H1 (cell line): Measurements from ENCODE around the gene ZNF581. TPM values are rescaled to one million over a fixed set of nuclear protein-coding genes. Genes with fewer than 3 reads are reported as not detected.

Experiments
- CTCF ChIA-PET: fragments of 300-600 bp; sonication (Branson Sonifier 250); formaldehyde crosslinking; loops from one replicate; lab custom pipeline; 2021; ENCODE audit not compliant: partially characterized antibody; lab: Charles Lee
- POLR2A ChIA-PET: fragments of 300-600 bp; sonication (Branson Sonifier 250); formaldehyde crosslinking; loops from one replicate; lab custom pipeline; 2021; ENCODE audit warnings: inconsistent platforms; ENCODE audit not compliant: partially characterized antibody; lab: Charles Lee
- DNase-seq, 2 experiments: peaks; one replicate each; pipeline versions ENCODE4 v3.0.0 to v3.0.0-alpha.2; 2010 to 2022; ENCODE audit warnings: low spot score in 2 of 2, low read depth in 1 of 2, mixed read lengths in 1 of 2
- FAIRE-seq: peaks from 2 replicates; lab custom pipeline; 2011; peaks lifted over from hg19 to GRCh38; lab: Jason Lieb, UNC
- H2AFZ ChIP-seq: 2 replicates; pipeline ENCODE4 v1.8.1; 2012; ENCODE audit warnings: low read length, inconsistent platforms
- H2AK5ac ChIP-seq: 2 replicates; pipeline ENCODE4 v1.6.1; 2013; ENCODE audit warnings: low read depth, low read length
- H2BK120ac ChIP-seq: replicated peaks from 2 replicates; pipeline ENCODE3; 2013; ENCODE audit warnings: low read depth, low read length, inconsistent platforms
- H2BK12ac ChIP-seq: 2 replicates; pipeline ENCODE4 v1.6.1; 2013; ENCODE audit warnings: low read depth, low read length
- H2BK15ac ChIP-seq: 2 replicates; pipeline ENCODE4 v1.6.1; 2013; ENCODE audit warnings: low read length
- H2BK20ac ChIP-seq: 2 replicates; pipeline ENCODE4 v1.6.1; 2013; ENCODE audit warnings: low read length
- H2BK5ac ChIP-seq: 2 replicates; pipeline ENCODE4 v1.6.1; 2013; ENCODE audit warnings: low read depth, low read length
- H3K14ac ChIP-seq: 2 replicates; pipeline ENCODE4 v1.6.1; 2013; ENCODE audit warnings: inconsistent platforms; ENCODE audit not compliant: insufficient read length
- H3K18ac ChIP-seq: 2 replicates; pipeline ENCODE4 v1.6.1; 2013; ENCODE audit warnings: low read length; ENCODE audit errors: extremely low read depth
- H3K23ac ChIP-seq: 2 replicates; pipeline ENCODE4 v1.6.1; 2013; ENCODE audit warnings: inconsistent platforms; ENCODE audit not compliant: insufficient read length
- H3K23me2 ChIP-seq: 2 replicates; pipeline ENCODE4 v1.6.1; 2013; ENCODE audit warnings: low read depth, low read length
- H3K27ac ChIP-seq: 2 replicates; pipeline ENCODE4 v1.6.1; 2011; ENCODE audit warnings: low read depth, low read length, inconsistent platforms
- H3K27me3 ChIP-seq, 4 experiments: replicated peaks in 1 of 4; 1 replicate in 1 of 4; 2 replicates in 3 of 4; pipeline versions ENCODE4 v1.6.1 to v1.8.1; 2011 to 2013; ENCODE audit warnings: low read length in 3 of 4, mild to moderate bottlenecking in 3 of 4, inconsistent platforms in 2 of 4, mixed read lengths in 2 of 4, moderate library complexity in 1 of 4; ENCODE audit not compliant: control insufficient read depth in 3 of 4, insufficient read depth in 3 of 4; ENCODE audit errors: extremely low read depth in 1 of 4
- H3K36me3 ChIP-seq, 4 experiments: 2 replicates each; pipeline versions ENCODE4 v1.6.1 to v1.8.1; 2011 to 2013; ENCODE audit warnings: mild to moderate bottlenecking in 4 of 4, low read length in 3 of 4, moderate library complexity in 2 of 4, control low read depth in 1 of 4, inconsistent platforms in 1 of 4; ENCODE audit not compliant: insufficient read depth in 4 of 4, control insufficient read depth in 2 of 4
- H3K4ac ChIP-seq: replicated peaks from 2 replicates; pipeline ENCODE3; 2013; ENCODE audit warnings: low read length, low read depth, mixed read lengths, inconsistent platforms; ENCODE audit not compliant: insufficient read length
- H3K4me1 ChIP-seq, 4 experiments: replicated peaks in 1 of 4; 1 replicate in 1 of 4; 2 replicates in 3 of 4; pipeline versions ENCODE4 v1.6.1 to v1.8.1; 2011 to 2013; ENCODE audit warnings: low read length in 3 of 4, inconsistent platforms in 2 of 4, mixed read lengths in 1 of 4; ENCODE audit not compliant: insufficient read depth in 4 of 4, control insufficient read depth in 3 of 4
- H3K4me2 ChIP-seq, 2 experiments: 2 replicates each; pipeline versions ENCODE4 v1.6.1 to v1.8.1; 2011 to 2013; ENCODE audit warnings: low read depth in 2 of 2, low read length in 2 of 2, control low read depth in 1 of 2, inconsistent platforms in 1 of 2, mild to moderate bottlenecking in 1 of 2; ENCODE audit not compliant: insufficient read depth in 1 of 2
- H3K4me3 ChIP-seq, 4 experiments: fragments of 200-600, 300-600 bp in 1 of 4; sonication (generic), shearing (Covaris generic), sonication (Bioruptor Twin) in 1 of 4; 2 replicates each; pipeline versions ENCODE4 v1.5.1 to v1.8.1; 2011 to 2016; ENCODE audit warnings: low read length in 4 of 4, low read depth in 3 of 4, control low read depth in 2 of 4, inconsistent platforms in 2 of 4, mild to moderate bottlenecking in 2 of 4, mixed read lengths in 1 of 4, moderate library complexity in 1 of 4; ENCODE audit not compliant: insufficient read depth in 2 of 4; ENCODE audit errors: extremely low read depth in 1 of 4
- H3K56ac ChIP-seq: replicated peaks from 2 replicates; pipeline ENCODE3; 2013; ENCODE audit warnings: low read depth, mild to moderate bottlenecking, mixed read lengths, low read length, inconsistent platforms; ENCODE audit not compliant: insufficient read length
- H3K79me1 ChIP-seq: 2 replicates; pipeline ENCODE4 v1.6.1; 2013; ENCODE audit warnings: low read depth, low read length, control low read depth
- H3K79me2 ChIP-seq, 2 experiments: 2 replicates each; pipeline versions ENCODE4 v1.6.1 to v1.8.1; 2012 to 2013; ENCODE audit warnings: low read length in 2 of 2, mild to moderate bottlenecking in 2 of 2, inconsistent platforms in 1 of 2; ENCODE audit not compliant: insufficient read depth in 2 of 2, control insufficient read depth in 1 of 2
- H3K9ac ChIP-seq, 4 experiments: replicated peaks in 1 of 4; 1 replicate in 1 of 4; 2 replicates in 3 of 4; pipeline versions ENCODE4 v1.6.1 to v1.8.1; 2011 to 2013; ENCODE audit warnings: low read depth in 3 of 4, low read length in 3 of 4, control low read depth in 2 of 4, mild to moderate bottlenecking in 2 of 4, moderate library complexity in 2 of 4, inconsistent platforms in 1 of 4; ENCODE audit errors: extremely low read depth in 1 of 4
- H3K9me3 ChIP-seq, 2 experiments: 2 replicates each; pipeline versions ENCODE4 v1.6.1 to v1.8.1; 2012 to 2013; ENCODE audit warnings: mild to moderate bottlenecking in 2 of 2, moderate library complexity in 2 of 2, control low read depth in 1 of 2, inconsistent platforms in 1 of 2, low read depth in 1 of 2, low read length in 1 of 2, mixed read lengths in 1 of 2; ENCODE audit not compliant: insufficient read depth in 2 of 2
- H4K20me1 ChIP-seq, 2 experiments: replicated peaks in 1 of 2; 2 replicates each; pipeline versions ENCODE3 to v1.8.1; 2011 to 2013; ENCODE audit warnings: inconsistent platforms in 2 of 2, low read length in 2 of 2, mild to moderate bottlenecking in 1 of 2; ENCODE audit not compliant: insufficient read depth in 2 of 2, control insufficient read depth in 1 of 2
- H4K5ac ChIP-seq: 2 replicates; pipeline ENCODE4 v1.6.1; 2013; ENCODE audit warnings: low read length, low read depth, mixed read lengths, inconsistent platforms; ENCODE audit not compliant: insufficient read length
- H4K8ac ChIP-seq: 2 replicates; pipeline ENCODE4 v1.8.0; 2013; ENCODE audit warnings: mild to moderate bottlenecking, moderate library complexity, low read length, inconsistent platforms; ENCODE audit not compliant: insufficient read depth; ENCODE audit errors: extremely low read depth
- H4K91ac ChIP-seq: replicated peaks from 2 replicates; pipeline ENCODE3; 2013; ENCODE audit warnings: low read length, mixed read lengths, inconsistent platforms; ENCODE audit not compliant: insufficient read length
- CHD2 ChIP-seq: IDR thresholded peaks from 2 replicates; pipeline ENCODE4 v1.6.1; 2012; ENCODE audit warnings: low read length, improper control_type of control experiment
- CTCF ChIP-seq, 3 experiments: IDR thresholded peaks; 1 replicate in 2 of 3; 2 replicates in 1 of 3; pipeline versions ENCODE4 v1.5.1 to v1.6.1; 2011; ENCODE audit warnings: low read length in 3 of 3, mild to moderate bottlenecking in 3 of 3, inconsistent platforms in 2 of 3, low read depth in 1 of 3, moderate library complexity in 1 of 3; ENCODE audit not compliant: insufficient read depth in 1 of 3; ENCODE audit errors: control extremely low read depth in 1 of 3
- NRF1 ChIP-seq: IDR thresholded peaks from 2 replicates; pipeline ENCODE4 v1.6.1; 2011; ENCODE audit warnings: mild to moderate bottlenecking, low read depth, low read length, improper control_type of control experiment
- SIN3A ChIP-seq, 2 experiments: IDR thresholded peaks in 1 of 2; conservative IDR thresholded peaks in 1 of 2; 2 replicates each; pipeline ENCODE4 v1.6.1; 2011 to 2012; ENCODE audit warnings: low read length in 2 of 2, improper control_type of control experiment in 1 of 2, low read depth in 1 of 2, mild to moderate bottlenecking in 1 of 2
- SP1 ChIP-seq: IDR thresholded peaks from 2 replicates; pipeline ENCODE4 v1.6.1; 2011; ENCODE audit warnings: low read depth, low read length
- SRF ChIP-seq: IDR thresholded peaks from 2 replicates; pipeline ENCODE4 v1.6.1; 2011; ENCODE audit warnings: mild to moderate bottlenecking, low read depth, low read length, moderate library complexity
- WGBS, 2 experiments: shearing (Covaris generic) in 1 of 2; methylation state at CpG; one replicate each; pipeline versions ENCODE4 v1.1.6 to v1.1.7; 2013 to 2015; ENCODE audit warnings: low lambda C conversion rate in 2 of 2, mixed read lengths in 2 of 2, inconsistent platforms in 1 of 2, low coverage in 1 of 2, missing lambda C conversion rate in 1 of 2; ENCODE audit not compliant: insufficient replicate concordance in 2 of 2, insufficient coverage in 1 of 2, insufficient read length in 1 of 2; ENCODE audit errors: extremely low coverage in 1 of 2, missing lambda C conversion rate in 1 of 2; 5-methylcytosine and 5-hydroxymethylcytosine counted together
- polyA plus RNA-seq, 7 experiments: library from polyadenylated mRNA; depleted of rRNA in 3 of 7; stranded (reverse) in 5 of 7; unstranded in 2 of 7; fragments of >200 nt in 5 of 7; fragments of 200-250 nt in 2 of 7; gene quantifications; 1 replicate in 5 of 7; 2 replicates in 1 of 7; 4 replicates in 1 of 7; pipeline versions ENCODE4 v1.2.1 to v1.2.3, GENCODE V29; 2011 to 2013; ENCODE audit warnings: missing spikeins in 2 of 7, mixed read lengths in 2 of 7
- total RNA-seq: library from RNA; stranded (reverse); fragmentation: NEBNext Ultra II Directional; extraction: Animal tissue kit (Norgen Biotek cat#: 25700); gene quantifications from 2 replicates; pipeline ENCODE4 v1.2.1, GENCODE V29; 2021

Gene ZNF581
- total and polyA plus RNA-seq, 2 of the 8 experiments (the other 6 are each of a cell fraction or from before 2014, with no cell fraction given), result 73.0 to 76.1 TPM

- Histone ChIP-seq H2BK12ac (no peak overlapping the region), H3K23me2 (peaks cover 5% of the 10 kb centered on the region; the same call in 1 of the 2 replicates), H2BK15ac (no peak overlapping the region), H2AFZ (no peak overlapping the region), H3K18ac (no peak overlapping the region), H4K91ac (no peak overlapping the region), H2BK5ac (no peak overlapping the region), H3K23ac (no peak overlapping the region), H3K56ac (no peak overlapping the region), H3K79me2 (peaks cover 21 to 73% of the 10 kb centered on the region in 2 experiments), H2BK20ac (no peak overlapping the region), H2AK5ac (no peak overlapping the region), H4K5ac (no peak overlapping the region), H3K4me3 (peak overlapping the region in 1 of 4 experiments; percentile 83; a peak in 2 of 8 replicates), H3K4me2 (peak overlapping the region; percentile 70 to 90; a peak in 2 of 4 replicates), H3K36me3 (peaks cover 7 to 24% (median 19%) of the 10 kb centered on the region in 4 experiments; a peak in 7 of 8 replicates), H3K9me3 (no peaks in the 10 kb centered on the region), H4K8ac (no peak overlapping the region), H2BK120ac (no peak overlapping the region), H3K27ac (no peak overlapping the region), H4K20me1 (peaks cover 9 to 30% of the 10 kb centered on the region in 2 experiments), H3K9ac (no peak overlapping the region; a peak in 3 of 7 replicates), H3K14ac (no peak overlapping the region), H3K27me3 (no peaks in the 10 kb centered on the region), H3K79me1 (peaks cover 23% of the 10 kb centered on the region), H3K4ac (no peak overlapping the region), H3K4me1 (peaks cover 0 to 6% (median 3%) of the 10 kb centered on the region in 4 experiments; a peak in 3 of 7 replicates)
- CTCF ChIA-PET, result interaction anchor here (1.0 kb wide), 2 partner anchors 26 to 34 kb away, joined by 3 read pairs; no protein-coding TSS in a partner anchor
- FAIRE-seq (no peak), DNase-seq (no peak)
- 91% methylated on average over 5 of the region's 5 CpGs; no CpG with 5 or more reads in 1 of the 2 experiments for WGBS, 2 experiments
- POLR2A ChIA-PET, result interaction anchor here (0.9 to 1.7 kb wide), 4 partner anchors 11 to 29 kb away, joined by 3 to 11 read pairs (median 4); partner anchors contain the start of gene CCDC106
- TF ChIP-seq CHD2, result no peak
- no peak for TF ChIP-seq NRF1
- TF ChIP-seq SRF, result no peak
- TF ChIP-seq SP1, result no peak
- no peak for TF ChIP-seq SIN3A (conservative IDR thresholded peaks at IDR 0.05 in 1 of 2, IDR thresholded peaks at IDR 0.05 in 1 of 2; ENCODE audit: low read depth in 1 of 2, low read length in 2 of 2)
- TF ChIP-seq CTCF (IDR thresholded peaks at IDR 0.05; ENCODE audit: control extremely low read depth in 1 of 3, insufficient read depth in 1 of 3, low read depth in 1 of 3, low read length in 3 of 3), result no peak
Measured at GRCh38 chr19:55676383-55676782, 32.9 kb downstream of the ZNF581 start.
